ENCODE results near the gene SCYL1.

- TF ChIP-seq, protein P1, sequence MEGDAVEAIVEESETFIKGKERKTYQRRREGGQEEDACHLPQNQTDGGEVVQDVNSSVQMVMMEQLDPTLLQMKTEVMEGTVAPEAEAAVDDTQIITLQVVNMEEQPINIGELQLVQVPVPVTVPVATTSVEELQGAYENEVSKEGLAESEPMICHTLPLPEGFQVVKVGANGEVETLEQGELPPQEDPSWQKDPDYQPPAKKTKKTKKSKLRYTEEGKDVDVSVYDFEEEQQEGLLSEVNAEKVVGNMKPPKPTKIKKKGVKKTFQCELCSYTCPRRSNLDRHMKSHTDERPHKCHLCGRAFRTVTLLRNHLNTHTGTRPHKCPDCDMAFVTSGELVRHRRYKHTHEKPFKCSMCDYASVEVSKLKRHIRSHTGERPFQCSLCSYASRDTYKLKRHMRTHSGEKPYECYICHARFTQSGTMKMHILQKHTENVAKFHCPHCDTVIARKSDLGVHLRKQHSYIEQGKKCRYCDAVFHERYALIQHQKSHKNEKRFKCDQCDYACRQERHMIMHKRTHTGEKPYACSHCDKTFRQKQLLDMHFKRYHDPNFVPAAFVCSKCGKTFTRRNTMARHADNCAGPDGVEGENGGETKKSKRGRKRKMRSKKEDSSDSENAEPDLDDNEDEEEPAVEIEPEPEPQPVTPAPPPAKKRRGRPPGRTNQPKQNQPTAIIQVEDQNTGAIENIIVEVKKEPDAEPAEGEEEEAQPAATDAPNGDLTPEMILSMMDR (IDR thresholded peaks at IDR 0.05): no peak
- peak; percentile 99 to 100 (median 100) for TF ChIP-seq POLR2A (IDR thresholded peaks at IDR 0.05)
- TF ChIP-seq EP300 (IDR thresholded peaks at IDR 0.05): peak in 2 of 4 donors; percentile 75 to 99
These were observed 25.7 kb upstream of the SCYL1 start, which contains the start of gene MALAT1 for GRCh38 chr11:65498977-65499712.
